Measurements from ENCODE around the gene PLEKHM3. TPM values are rescaled to one million over a fixed set of nuclear protein-coding genes. Genes with fewer than 3 reads are reported as not detected.

PLEKHM3 gene
- total RNA-seq, 3 donors from 2014 or later (not counting 1 experiment from before 2014, with no cell fraction given): 21.7 to 27.7 (median 26.3) TPM

DNA sequence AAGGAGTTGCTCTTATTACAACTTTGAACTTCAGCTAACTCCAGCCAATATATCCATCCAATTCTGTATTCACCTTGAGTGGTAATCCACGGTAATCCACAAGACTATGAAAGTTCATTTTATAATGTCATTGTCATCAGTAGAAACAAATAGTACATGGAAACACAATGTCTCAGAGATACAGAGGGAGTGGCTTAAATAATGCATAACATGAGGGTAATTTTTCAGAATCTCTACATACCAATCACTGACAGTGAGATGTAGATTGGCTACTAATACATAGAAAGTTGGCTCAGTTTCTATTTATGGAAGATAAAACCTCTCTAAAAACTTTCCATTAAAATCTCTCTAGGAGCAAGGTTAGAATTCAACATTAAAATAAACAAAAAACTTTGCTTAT lies 93.2 kb downstream of the PLEKHM3 start:
- H3K4me1 Mint-ChIP-seq: no peaks in the 10 kb centered on the region
- DNase-seq (no peak), ATAC-seq (no peak)
- no peaks in the 10 kb centered on the region for H3K4me1 ChIP-seq (ENCODE audit: control insufficient read depth, insufficient read depth, low read length)
- no peak overlapping the region for H3K27ac ChIP-seq (ENCODE audit: low read length)
- no CpG with 5 or more reads among the region's 1 CpG for WGBS (ENCODE audit: insufficient coverage)
- H3K4me3 ChIP-seq (ENCODE audit: low read length): no peak overlapping the region
- no peaks in the 10 kb centered on the region for H3K27me3 ChIP-seq (ENCODE audit: control insufficient read depth, insufficient read depth, low read length)
- peaks cover 6% of the 10 kb centered on the region for H3K36me3 ChIP-seq (ENCODE audit: control insufficient read depth, insufficient read depth, low read length)
- no peaks in the 10 kb centered on the region for H3K9me3 Mint-ChIP-seq
- intact Hi-C loops (cut with micrococcal nuclease): no loop called here
- no peak overlapping the region for H3K27ac Mint-ChIP-seq
- H3K27me3 Mint-ChIP-seq (ENCODE audit: low read depth in 2 of 2): no peaks in the 10 kb centered on the region
- TF ChIP-seq, protein P1, sequence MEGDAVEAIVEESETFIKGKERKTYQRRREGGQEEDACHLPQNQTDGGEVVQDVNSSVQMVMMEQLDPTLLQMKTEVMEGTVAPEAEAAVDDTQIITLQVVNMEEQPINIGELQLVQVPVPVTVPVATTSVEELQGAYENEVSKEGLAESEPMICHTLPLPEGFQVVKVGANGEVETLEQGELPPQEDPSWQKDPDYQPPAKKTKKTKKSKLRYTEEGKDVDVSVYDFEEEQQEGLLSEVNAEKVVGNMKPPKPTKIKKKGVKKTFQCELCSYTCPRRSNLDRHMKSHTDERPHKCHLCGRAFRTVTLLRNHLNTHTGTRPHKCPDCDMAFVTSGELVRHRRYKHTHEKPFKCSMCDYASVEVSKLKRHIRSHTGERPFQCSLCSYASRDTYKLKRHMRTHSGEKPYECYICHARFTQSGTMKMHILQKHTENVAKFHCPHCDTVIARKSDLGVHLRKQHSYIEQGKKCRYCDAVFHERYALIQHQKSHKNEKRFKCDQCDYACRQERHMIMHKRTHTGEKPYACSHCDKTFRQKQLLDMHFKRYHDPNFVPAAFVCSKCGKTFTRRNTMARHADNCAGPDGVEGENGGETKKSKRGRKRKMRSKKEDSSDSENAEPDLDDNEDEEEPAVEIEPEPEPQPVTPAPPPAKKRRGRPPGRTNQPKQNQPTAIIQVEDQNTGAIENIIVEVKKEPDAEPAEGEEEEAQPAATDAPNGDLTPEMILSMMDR (IDR thresholded peaks at IDR 0.05): no peak
- H3K9me3 ChIP-seq (ENCODE audit: control insufficient read depth, insufficient read depth, low read length): no peaks in the 10 kb centered on the region
- H3K4me3 Mint-ChIP-seq: no peak overlapping the region
- H3K36me3 Mint-ChIP-seq: peaks cover 11% of the 10 kb centered on the region

DNA sequence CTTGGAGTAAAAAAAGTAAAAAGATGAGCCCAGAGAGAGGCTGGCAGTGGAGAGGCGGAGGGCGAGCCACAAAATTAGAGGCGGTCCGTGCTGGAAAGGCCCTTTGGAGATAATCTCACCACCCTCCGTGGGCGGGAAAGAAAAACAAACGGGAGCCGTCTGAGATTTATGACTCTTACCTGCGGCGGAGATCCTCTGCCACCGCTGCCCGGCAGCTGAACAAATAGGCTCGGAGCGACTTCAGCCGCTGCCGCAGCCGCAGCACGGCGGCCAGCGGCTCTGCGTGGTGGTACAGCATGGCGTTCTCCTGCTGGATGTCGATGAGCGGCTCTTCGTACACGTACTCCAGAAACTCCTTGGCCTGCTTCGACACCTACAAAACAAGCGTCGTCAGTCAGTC lies 94.6 kb downstream of the PLEKHM3 start:
- Mint-ChIP-seq H3K36me3 (peaks cover 11% of the 10 kb centered on the region), H3K27me3 (ENCODE audit: low read depth in 2 of 2) (no peaks in the 10 kb centered on the region), H3K27ac (no peak overlapping the region), H3K4me1 (peaks cover 0 to 9% of the 10 kb centered on the region in 2 donors), H3K4me3 (no peak overlapping the region), H3K9me3 (no peaks in the 10 kb centered on the region)
- no peaks in the 10 kb centered on the region for H3K27me3 ChIP-seq (ENCODE audit: control insufficient read depth, insufficient read depth, low read length)
- no peak overlapping the region for H3K4me3 ChIP-seq (ENCODE audit: low read length)
- ATAC-seq (no peak), DNase-seq (no peak)
- peaks cover 6% of the 10 kb centered on the region for H3K36me3 ChIP-seq (ENCODE audit: control insufficient read depth, insufficient read depth, low read length)
- TF ChIP-seq, protein P1 (IDR thresholded peaks at IDR 0.05): no peak
- intact Hi-C loops (cut with micrococcal nuclease): no loop called here
- peaks cover 8% of the 10 kb centered on the region for H3K4me1 ChIP-seq (ENCODE audit: control insufficient read depth, insufficient read depth, low read length)
- 97% methylated on average over 29 of the region's 29 CpGs for WGBS (ENCODE audit: insufficient coverage)
- H3K9me3 ChIP-seq (ENCODE audit: control insufficient read depth, insufficient read depth, low read length): no peaks in the 10 kb centered on the region
- no peak overlapping the region for H3K27ac ChIP-seq (ENCODE audit: low read length)

- peaks cover 11% of the 10 kb centered on the region for H3K36me3 Mint-ChIP-seq
- H3K4me1 Mint-ChIP-seq: peaks cover 0 to 14% of the 10 kb centered on the region in 2 donors
- Histone ChIP-seq H3K36me3 (ENCODE audit: control insufficient read depth, insufficient read depth, low read length) (peaks cover 6% of the 10 kb centered on the region), H3K4me3 (ENCODE audit: low read length) (no peak overlapping the region), H3K9me3 (ENCODE audit: control insufficient read depth, insufficient read depth, low read length) (no peaks in the 10 kb centered on the region), H3K27ac (ENCODE audit: low read length) (no peak overlapping the region), H3K4me1 (ENCODE audit: control insufficient read depth, insufficient read depth, low read length) (peaks cover 17% of the 10 kb centered on the region), H3K27me3 (ENCODE audit: control insufficient read depth, insufficient read depth, low read length) (no peaks in the 10 kb centered on the region)
- H3K9me3 Mint-ChIP-seq: no peaks in the 10 kb centered on the region
- intact Hi-C loops (cut with micrococcal nuclease): no loop called here
- 100% methylated on average over 2 of the region's 3 CpGs for WGBS (ENCODE audit: insufficient coverage)
- no peak overlapping the region for H3K27ac Mint-ChIP-seq
- ATAC-seq (no peak), DNase-seq (no peak)
- H3K27me3 Mint-ChIP-seq (ENCODE audit: low read depth in 2 of 2): no peaks in the 10 kb centered on the region
- TF ChIP-seq, protein P1 (IDR thresholded peaks at IDR 0.05): no peak
- H3K4me3 Mint-ChIP-seq: no peak overlapping the region
Observed at GRCh38 chr2:207929923-207930322, 95.4 kb downstream of the PLEKHM3 start.

DNA sequence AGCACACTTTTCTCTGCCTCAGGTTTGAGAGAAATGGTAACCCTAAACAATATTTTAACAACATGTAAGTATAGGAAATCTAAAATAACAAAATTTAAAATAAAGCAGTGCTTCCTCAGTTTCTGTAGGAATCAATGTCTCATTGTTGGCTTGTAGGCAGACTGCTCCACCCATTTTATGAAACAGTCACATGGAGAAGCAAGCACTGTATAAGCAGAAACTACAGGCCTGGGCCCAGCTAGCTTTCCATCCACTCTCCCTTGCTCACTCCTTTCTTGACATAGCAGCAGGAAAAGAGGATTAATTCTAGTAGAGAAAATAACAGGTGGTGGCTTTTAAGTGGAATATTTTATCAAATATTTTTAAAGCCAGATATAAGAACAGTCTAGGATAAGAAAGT lies 97.2 kb downstream of the PLEKHM3 start:
- H3K36me3 ChIP-seq (ENCODE audit: control insufficient read depth, insufficient read depth, low read length): peaks cover 6% of the 10 kb centered on the region
- DNase-seq (no peak), ATAC-seq (no peak)
- H3K27me3 Mint-ChIP-seq (ENCODE audit: low read depth in 2 of 2): no peaks in the 10 kb centered on the region
- H3K4me1 Mint-ChIP-seq: peaks cover 0 to 19% of the 10 kb centered on the region in 2 donors
- H3K4me3 ChIP-seq (ENCODE audit: low read length): no peak overlapping the region
- no peaks in the 10 kb centered on the region for H3K9me3 ChIP-seq (ENCODE audit: control insufficient read depth, insufficient read depth, low read length)
- no peak overlapping the region for H3K27ac ChIP-seq (ENCODE audit: low read length)
- peaks cover 11% of the 10 kb centered on the region for H3K36me3 Mint-ChIP-seq
- H3K9me3 Mint-ChIP-seq: no peaks in the 10 kb centered on the region
- no peak overlapping the region for H3K27ac Mint-ChIP-seq
- no peak overlapping the region for H3K4me3 Mint-ChIP-seq
- no peaks in the 10 kb centered on the region for H3K27me3 ChIP-seq (ENCODE audit: control insufficient read depth, insufficient read depth, low read length)
- intact Hi-C loops (cut with micrococcal nuclease): no loop called here
- TF ChIP-seq, protein P1 (IDR thresholded peaks at IDR 0.05): no peak
- peaks cover 20% of the 10 kb centered on the region for H3K4me1 ChIP-seq (ENCODE audit: control insufficient read depth, insufficient read depth, low read length)

All from natural killer cell (primary cell).